Smooth muscle cell of the umbilical artery (primary cell): ENCODE data around the gene JOSD1. TPM values are rescaled to one million over a fixed set of nuclear protein-coding genes. Genes with fewer than 3 reads are reported as not detected.

Experiments used
- total RNA-seq: library from RNA; depleted of rRNA; stranded (reverse); fragments of >200 nt; gene quantifications from 2 replicates; pipeline ENCODE4 v1.2.3, GENCODE V29; 2014

Gene JOSD1
- 39.5 and 55.5 TPM in 2 replicates for total RNA-seq

DNA sequence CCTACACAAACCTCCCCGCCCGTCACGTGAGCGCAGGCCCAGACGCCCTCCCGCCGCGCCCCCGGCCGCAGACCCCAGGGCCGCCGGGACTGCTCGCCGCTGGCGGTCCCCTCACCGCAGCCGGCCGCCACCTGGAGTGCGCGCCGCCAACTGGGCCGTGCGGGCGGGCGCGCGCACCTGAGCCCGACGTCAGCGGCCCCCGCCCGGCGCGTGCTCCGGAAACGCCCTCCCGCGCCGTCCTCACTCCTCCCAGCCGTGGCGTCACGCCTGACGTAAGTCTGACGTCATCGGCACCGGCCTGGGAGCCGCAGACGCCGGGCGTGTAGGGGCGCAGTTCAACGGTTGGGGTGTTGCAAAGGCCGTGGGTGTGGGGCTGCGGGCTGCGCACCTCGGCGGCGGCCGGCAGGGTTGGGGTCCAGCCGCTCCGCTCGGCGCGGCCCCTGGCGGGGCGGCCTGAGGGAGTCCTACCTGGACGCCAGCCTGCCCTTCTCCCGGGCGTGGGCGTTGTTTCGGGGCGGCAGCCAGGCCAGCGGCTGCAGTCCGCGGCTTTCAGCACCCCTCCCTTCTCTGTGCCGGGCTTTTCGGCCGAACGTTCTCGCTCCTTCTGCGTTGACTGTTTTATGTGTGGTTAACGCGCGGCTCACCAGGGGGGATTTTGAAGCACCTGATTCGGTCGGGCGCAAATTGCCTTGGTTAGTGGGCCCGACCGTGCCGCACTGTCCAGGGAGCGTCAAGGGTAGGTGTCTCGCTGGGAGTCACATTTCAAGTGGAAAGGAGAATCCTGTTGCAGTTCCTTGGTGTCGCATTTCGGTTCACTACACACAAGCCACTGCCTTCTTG lies at the start of gene JOSD1:
JOSD1 (minus strand) TSS at position 155 of the 840 bp plus-strand sequence. CDS start 956 bp downstream, outside the sequence.

DNA sequence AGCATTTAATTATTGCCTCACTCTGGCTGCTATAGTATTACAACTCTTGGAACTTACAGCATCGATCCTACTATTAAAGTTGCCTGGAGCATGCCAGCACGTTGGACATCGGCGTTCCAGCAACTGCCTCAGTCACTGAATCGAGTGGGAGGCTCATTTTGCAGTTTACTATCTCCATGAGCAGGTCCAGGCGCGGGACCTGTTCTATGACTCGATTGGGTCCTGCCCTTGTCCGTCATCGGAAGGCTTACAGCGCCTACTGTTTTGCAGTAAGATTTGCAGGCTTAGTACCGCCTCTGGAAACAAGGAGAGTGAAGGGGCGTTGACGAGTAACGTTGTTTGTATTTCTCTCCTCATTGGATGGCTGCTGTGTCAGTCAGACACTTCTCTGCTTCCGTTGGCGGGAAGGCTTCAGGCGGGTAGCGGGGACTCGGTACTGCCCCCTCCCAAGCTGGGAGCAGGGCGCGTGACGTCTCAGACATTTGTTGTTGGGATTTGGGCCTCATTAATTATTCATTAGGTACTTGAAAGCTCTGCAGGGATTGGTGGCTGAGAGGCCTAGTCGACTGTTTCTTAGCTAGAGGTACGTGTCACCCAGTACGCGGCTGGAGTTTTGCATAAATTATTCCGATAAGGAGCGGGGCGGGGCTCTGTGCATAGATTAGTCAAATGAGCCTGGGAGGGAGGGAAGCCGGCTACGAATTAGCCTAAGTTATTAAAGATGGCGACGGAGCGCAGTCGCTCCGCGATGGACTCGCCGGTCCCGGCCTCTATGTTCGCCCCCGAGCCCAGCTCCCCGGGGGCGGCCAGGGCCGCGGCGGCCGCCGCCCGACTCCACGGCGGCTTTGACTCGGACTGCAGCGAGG lies 4.7 kb upstream of the JOSD1 start, which contains the start of gene GTPBP1:
GTPBP1 (plus strand) TSS at position 710 of the 866 bp plus-strand sequence; CDS start at position 722, 12 bp downstream.

DNA sequence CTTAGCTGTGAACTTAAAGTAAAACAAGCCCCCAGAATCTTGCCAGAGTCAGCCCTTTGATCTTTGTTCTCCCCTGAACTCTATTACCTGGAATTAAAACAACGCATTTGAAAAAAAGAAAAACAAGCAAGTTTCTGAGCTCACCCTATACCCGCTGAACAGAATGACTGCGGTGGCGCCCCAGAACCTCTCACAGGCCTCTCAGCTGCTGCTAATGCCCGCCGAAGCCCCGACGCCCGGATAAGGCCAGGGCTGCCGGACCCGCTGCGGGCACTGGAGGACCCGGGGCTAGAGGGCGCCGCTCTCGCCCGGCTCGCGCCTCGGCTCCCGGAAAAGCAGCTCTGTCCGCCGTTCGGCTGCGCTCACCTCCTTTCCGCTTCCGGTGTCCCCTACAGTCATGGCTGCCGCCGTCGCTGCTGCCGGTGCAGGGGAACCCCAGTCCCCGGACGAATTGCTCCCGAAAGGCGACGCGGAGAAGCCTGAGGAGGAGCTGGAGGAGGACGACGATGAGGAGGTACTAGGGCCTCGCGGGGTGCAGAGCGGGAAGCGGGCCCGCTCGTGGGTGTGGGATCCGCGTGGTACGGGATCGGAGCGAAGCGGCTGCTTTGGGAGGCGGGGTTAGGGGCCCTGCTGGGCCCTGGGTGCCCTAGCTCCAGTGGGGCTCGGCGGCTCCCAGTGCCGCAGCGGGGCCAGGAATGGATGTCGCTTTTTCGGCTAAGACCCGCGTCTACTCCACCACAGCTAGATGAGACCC lies 19.0 kb downstream of the JOSD1 start, which contains the start of gene TOMM22:
TOMM22 (plus strand) TSS at position 376 of the 754 bp plus-strand sequence; CDS start at position 398, 22 bp downstream.

DNA sequence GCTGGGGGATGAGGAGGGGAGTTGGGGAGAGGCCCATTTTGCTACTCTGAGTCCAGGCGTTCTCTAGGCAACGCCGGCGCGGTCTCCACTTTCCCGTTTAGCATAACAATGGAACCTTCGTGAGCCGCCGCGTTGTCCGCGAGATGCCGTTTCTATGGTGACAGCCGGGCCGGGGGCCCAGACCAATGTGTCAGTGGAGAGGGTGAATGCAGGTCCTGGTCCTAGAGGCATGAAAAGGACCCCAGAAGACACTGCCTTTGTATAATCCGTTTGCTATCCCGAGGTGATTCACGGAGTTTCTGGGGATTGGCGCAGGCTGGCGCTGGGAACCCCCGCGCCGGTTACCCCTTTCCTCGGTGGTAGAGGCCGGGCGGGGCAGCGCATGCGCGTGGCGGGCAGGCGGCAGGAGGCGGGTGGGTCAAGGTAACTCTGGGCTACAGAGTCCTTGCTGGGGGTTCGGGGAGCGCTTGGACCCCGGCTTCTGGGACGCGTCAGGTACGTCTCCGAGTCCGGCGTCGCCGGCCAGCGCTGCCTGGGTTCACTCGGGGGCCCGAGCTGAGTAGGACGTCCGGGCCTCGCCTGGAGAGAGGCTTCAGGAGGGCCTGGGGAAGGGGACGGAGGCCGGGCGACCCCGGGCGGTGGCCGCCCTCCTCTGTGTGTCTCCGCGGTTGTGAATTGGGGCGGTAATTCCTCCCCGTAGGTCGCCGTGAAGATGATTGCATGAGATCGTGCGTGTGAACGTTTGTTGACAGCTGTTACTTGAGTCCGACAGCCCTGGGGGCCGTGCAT lies 44.3 kb downstream of the JOSD1 start, which contains the start of the genes CBY1 and FAM227A:
CBY1 (plus strand) TSS at position 383 of the 789 bp plus-strand sequence. CDS start 11,417 bp downstream, outside the sequence.
FAM227A (minus strand) TSS at position 137 of the 789 bp plus-strand sequence. CDS start 6,224 bp downstream, outside the sequence.

Other genes starting within 250 kb of the JOSD1 start
- gene KCNJ4, start 245.7 kb downstream of the JOSD1 start, total RNA-seq = not detected in 2 replicates
- gene KDELR3, start 232.8 kb downstream of the JOSD1 start, total RNA-seq = 160 and 218 TPM in 2 replicates
- gene DDX17, start 194.6 kb downstream of the JOSD1 start, total RNA-seq = 381 and 423 TPM in 2 replicates
- 1.5 and 2.4 TPM in 2 replicates for gene DMC1, start 130.8 kb downstream of the JOSD1 start, total RNA-seq
- gene FAM227A, start 44.6 kb downstream of the JOSD1 start, total RNA-seq = 4.0 and 5.0 TPM in 2 replicates
- gene CBY1, start 44.3 kb downstream of the JOSD1 start, total RNA-seq = 14.0 and 14.5 TPM in 2 replicates
- gene TOMM22, start 19.0 kb downstream of the JOSD1 start, total RNA-seq = 40.3 and 51.7 TPM in 2 replicates
- gene GTPBP1, start 5.0 kb upstream of the JOSD1 start, total RNA-seq = 25.2 and 61.2 TPM in 2 replicates
- gene SUN2, start 55.1 kb upstream of the JOSD1 start, total RNA-seq = 83.4 and 109 TPM in 2 replicates
- 18.7 and 22.3 TPM in 2 replicates for gene DNAL4, start 93.2 kb upstream of the JOSD1 start, total RNA-seq
- 17.2 and 38.4 TPM in 2 replicates for gene NPTXR, start 143.1 kb upstream of the JOSD1 start, total RNA-seq
- gene CBX6, start 171.3 kb upstream of the JOSD1 start, total RNA-seq = 31.2 and 48.6 TPM in 2 replicates